AG09319 (cell line): ENCODE results near the gene ITPRID1.
A peak's percentile ranks its signal among the peaks of the same experiment; 100 is the strongest.

Source experiments
- DNase-seq: peaks from one replicate; pipeline ENCODE4 v3.0.0-alpha.2; 2010; ENCODE audit warnings: low read depth; ENCODE audit errors: extremely low read depth
- CTCF ChIP-seq: IDR thresholded peaks from 2 replicates; pipeline ENCODE4 v1.5.1; 2011; ENCODE audit warnings: low read depth, mild to moderate bottlenecking, inconsistent platforms, low read length, moderate library complexity

Gene ITPRID1

GRCh38 chr7:31633467-31633866 is 119.6 kb downstream of the ITPRID1 start:
- TF ChIP-seq CTCF, result no peak
- DNase-seq, result no peak

- DNase-seq, result no peak
- TF ChIP-seq CTCF, result peak; percentile 14
Measured at GRCh38 chr7:31633894-31634494, 120.1 kb downstream of the ITPRID1 start.

GRCh38 chr7:31640381-31640780 is 126.5 kb downstream of the ITPRID1 start:
- no peak for DNase-seq
- no peak for TF ChIP-seq CTCF

- DNase-seq, result no peak
- TF ChIP-seq CTCF, result no peak
Measured at GRCh38 chr7:31642681-31643115, 128.8 kb downstream of the ITPRID1 start.

- TF ChIP-seq CTCF, result no peak
- no peak for DNase-seq
Measured at GRCh38 chr7:31646942-31647341, 133.1 kb downstream of the ITPRID1 start.

- no peak for TF ChIP-seq CTCF
- DNase-seq, result no peak
Measured at GRCh38 chr7:31647511-31647910, 133.6 kb downstream of the ITPRID1 start.

GRCh38 chr7:31648288-31648687 is 134.4 kb downstream of the ITPRID1 start:
- TF ChIP-seq CTCF, result no peak; the same call in 1 of the 2 replicates
- no peak for DNase-seq
